ENCODE results near the gene HLA-E.
A peak's percentile ranks its signal among the peaks of the same experiment; 100 is the strongest.
"Not testable (repeated sequence)": the region's sequence is repeated elsewhere in the genome, so short reads cannot be mapped to it uniquely, and the experiment has no call there.

HLA-E gene

GRCh38 chr6:30489081-30490025 lies at the start of gene HLA-E:
Gene HLA-E, plus strand, starts transcription at chr6:30489509. Its CDS starts 23 bp downstream, at chr6:30489532.
- peak; percentile 76 for DNase-seq

- DNase-seq, result no peak
Observed at GRCh38 chr6:30441171-30441570, 48.1 kb upstream of the HLA-E start.

- no peak for DNase-seq
Observed at GRCh38 chr6:30443657-30444450, 45.5 kb upstream of the HLA-E start.

- no peak for DNase-seq
Observed at GRCh38 chr6:30444451-30444742, 44.9 kb upstream of the HLA-E start.

GRCh38 chr6:30446259-30446658 lies 43.0 kb upstream of the HLA-E start:
- DNase-seq, result no peak

GRCh38 chr6:30447237-30447636 lies 42.1 kb upstream of the HLA-E start:
- no peak for DNase-seq

- no peak for DNase-seq
Observed at GRCh38 chr6:30450548-30450908, 38.8 kb upstream of the HLA-E start.

GRCh38 chr6:30450909-30451841 lies 38.1 kb upstream of the HLA-E start:
- no peak for DNase-seq

GRCh38 chr6:30452736-30453507 lies 36.4 kb upstream of the HLA-E start:
- no peak for DNase-seq

GRCh38 chr6:30453508-30454116 lies 35.7 kb upstream of the HLA-E start:
- DNase-seq, result peak; percentile 61

GRCh38 chr6:30459145-30459544 lies 30.2 kb upstream of the HLA-E start:
- no peak for DNase-seq

- no peak for DNase-seq
Observed at GRCh38 chr6:30461055-30461454, 28.3 kb upstream of the HLA-E start.

- no peak for DNase-seq
Observed at GRCh38 chr6:30462482-30462881, 26.8 kb upstream of the HLA-E start.

GRCh38 chr6:30463242-30463641 lies 26.1 kb upstream of the HLA-E start:
- DNase-seq, result no peak

GRCh38 chr6:30463651-30464618 lies 25.4 kb upstream of the HLA-E start:
- no peak for DNase-seq

- DNase-seq, result no peak
Observed at GRCh38 chr6:30465595-30466306, 23.6 kb upstream of the HLA-E start.

- DNase-seq, result no peak
Observed at GRCh38 chr6:30470968-30471367, 18.3 kb upstream of the HLA-E start.

GRCh38 chr6:30475116-30475515 lies 14.2 kb upstream of the HLA-E start:
- not testable (repeated sequence) for DNase-seq

- no peak for DNase-seq
Observed at GRCh38 chr6:30480536-30481156, 8.7 kb upstream of the HLA-E start.

All from NCI-H345 (cell line).